ENCODE results near the gene FUS. TPM values are rescaled to one million over a fixed set of nuclear protein-coding genes. Genes with fewer than 3 reads are reported as not detected.

The FUS gene
- total RNA-seq, 4 donors from 2014 or later: 30.2 to 97.8 (median 55.1) TPM

DNA sequence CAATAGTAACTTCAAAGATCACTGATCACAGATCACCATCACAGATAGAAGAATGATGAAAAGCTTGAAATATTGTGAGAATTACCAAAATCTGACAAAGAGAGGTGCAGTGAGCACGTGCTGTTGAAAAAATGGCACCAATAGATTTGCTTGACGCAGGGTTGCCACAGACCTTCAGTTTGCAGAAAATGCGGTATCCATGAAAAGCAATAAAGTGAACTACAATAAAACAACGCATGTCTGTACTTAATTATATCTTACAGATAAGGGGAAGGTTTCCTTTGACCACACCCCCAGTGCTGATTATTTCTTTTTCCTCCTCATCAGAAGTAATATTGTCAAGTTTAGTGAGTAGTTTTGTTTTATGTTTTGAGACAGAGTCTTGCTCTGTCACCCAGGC is 58.1 kb downstream of the FUS start:
- TF ChIP-seq, protein P1, sequence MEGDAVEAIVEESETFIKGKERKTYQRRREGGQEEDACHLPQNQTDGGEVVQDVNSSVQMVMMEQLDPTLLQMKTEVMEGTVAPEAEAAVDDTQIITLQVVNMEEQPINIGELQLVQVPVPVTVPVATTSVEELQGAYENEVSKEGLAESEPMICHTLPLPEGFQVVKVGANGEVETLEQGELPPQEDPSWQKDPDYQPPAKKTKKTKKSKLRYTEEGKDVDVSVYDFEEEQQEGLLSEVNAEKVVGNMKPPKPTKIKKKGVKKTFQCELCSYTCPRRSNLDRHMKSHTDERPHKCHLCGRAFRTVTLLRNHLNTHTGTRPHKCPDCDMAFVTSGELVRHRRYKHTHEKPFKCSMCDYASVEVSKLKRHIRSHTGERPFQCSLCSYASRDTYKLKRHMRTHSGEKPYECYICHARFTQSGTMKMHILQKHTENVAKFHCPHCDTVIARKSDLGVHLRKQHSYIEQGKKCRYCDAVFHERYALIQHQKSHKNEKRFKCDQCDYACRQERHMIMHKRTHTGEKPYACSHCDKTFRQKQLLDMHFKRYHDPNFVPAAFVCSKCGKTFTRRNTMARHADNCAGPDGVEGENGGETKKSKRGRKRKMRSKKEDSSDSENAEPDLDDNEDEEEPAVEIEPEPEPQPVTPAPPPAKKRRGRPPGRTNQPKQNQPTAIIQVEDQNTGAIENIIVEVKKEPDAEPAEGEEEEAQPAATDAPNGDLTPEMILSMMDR (IDR thresholded peaks at IDR 0.05): no peak
- no peak for TF ChIP-seq POLR2A (IDR thresholded peaks at IDR 0.05)
- H3K4me1 ChIP-seq: peaks cover 0 to 9% (median 3%) of the 10 kb centered on the region in 3 donors
- no peak overlapping the region for H3K4me3 ChIP-seq
- no peaks in the 10 kb centered on the region for H3K36me3 ChIP-seq
- H3K9me3 ChIP-seq: peaks cover 0 to 7% (median 7%) of the 10 kb centered on the region in 3 donors
- 85 to 86% methylated on average over 4 of the region's 4 CpGs for WGBS, 2 donors
- no peak for DNase-seq
- no peak overlapping the region for H3K27ac ChIP-seq
- intact Hi-C loops (cut with DNase I): no loop called here
- peaks cover 0 to 55% (median 0%) of the 10 kb centered on the region in 4 donors for H3K27me3 ChIP-seq

Small RNAs within 50 kb of the gene (small RNA-seq; reads per million reads assigned to genes)
- gene AC009088.4 (0 reads per million in 4 donors), gene NDUFA3P6 (0 reads per million in 4 donors)

Other genes with a start within 250 kb of the FUS start
- 10 to 100 TPM in 3 of 4 donors, 1 to 10 TPM in 1; 4.0 to 28.6 (median 18.0) TPM for gene ORAI3, start 231.1 kb upstream of the FUS start, total RNA-seq
- 1 to 10 TPM; 3.5 to 8.0 (median 5.4) TPM for gene SETD1A, start 222.4 kb upstream of the FUS start, total RNA-seq
- gene HSD3B7, start 194.9 kb upstream of the FUS start, total RNA-seq: 10 to 100 TPM in 1 of 4 donors, 1 to 10 TPM in 3; 6.9 to 17.0 (median 8.8) TPM
- 1 to 10 TPM in 1 of 4 donors, under 1 TPM in 3; 0.06 to 1.5 (median 0.20) TPM for gene STX1B, start 169.5 kb upstream of the FUS start, total RNA-seq
- gene STX4, start 146.6 kb upstream of the FUS start, total RNA-seq: 10 to 100 TPM; 19.0 to 35.9 (median 25.1) TPM
- gene ZNF668, start 105.9 kb upstream of the FUS start, total RNA-seq: 10 to 100 TPM in 2 of 4 donors, 1 to 10 TPM in 2; 8.6 to 14.9 (median 10.7) TPM
- 10 to 100 TPM in 2 of 4 donors, 1 to 10 TPM in 2; 6.5 to 13.4 (median 10.0) TPM for gene ZNF646, start 105.7 kb upstream of the FUS start, total RNA-seq
- gene PRSS53, start 91.2 kb upstream of the FUS start, total RNA-seq: 1 to 10 TPM in 3 of 4 donors, under 1 TPM in 1; 0.41 to 1.3 (median 1.1) TPM
- gene VKORC1, start 85.3 kb upstream of the FUS start, total RNA-seq: 10 to 100 TPM; 27.6 to 56.6 (median 44.0) TPM
- gene BCKDK, start 71.8 kb upstream of the FUS start, total RNA-seq: 10 to 100 TPM; 26.6 to 39.8 (median 33.5) TPM
- gene KAT8, start 62.5 kb upstream of the FUS start, total RNA-seq: 10 to 100 TPM; 25.7 to 57.2 (median 30.4) TPM
- 100 to 1,000 TPM in 1 of 4 donors, 10 to 100 TPM in 3; 39.2 to 121 (median 49.2) TPM for gene PRSS8, start 44.4 kb upstream of the FUS start, total RNA-seq
- 1 to 10 TPM in 2 of 4 donors, under 1 TPM in 2; 0.38 to 4.2 (median 1.9) TPM for gene PRSS36, start 30.1 kb upstream of the FUS start, total RNA-seq
- gene PYCARD, start 22.6 kb downstream of the FUS start, total RNA-seq: 10 to 100 TPM; 53.0 to 70.7 (median 63.9) TPM
- not detected for gene TRIM72, start 34.0 kb downstream of the FUS start, total RNA-seq
- gene PYDC1, start 37.0 kb downstream of the FUS start, total RNA-seq: not detected
- 10 to 100 TPM in 1 of 4 donors, 1 to 10 TPM in 1, under 1 TPM in 2; 0.19 to 20.2 (median 3.1) TPM for gene ITGAM, start 79.8 kb downstream of the FUS start, total RNA-seq
- 1 to 10 TPM in 2 of 4 donors, under 1 TPM in 2; 0.82 to 4.5 (median 1.8) TPM for gene ITGAX, start 175.0 kb downstream of the FUS start, total RNA-seq
- under 1 TPM in 1 of 4 donors, not detected in 3; 0.19 TPM for gene ITGAD, start 213.2 kb downstream of the FUS start, total RNA-seq
- not detected for gene COX6A2, start 248.2 kb downstream of the FUS start, total RNA-seq